ENCODE measurements around the gene PECR.

The PECR gene

GRCh38 chr2:216070195-216070594 is 11.4 kb downstream of the PECR start:
- no peak for TF ChIP-seq ZFX (IDR thresholded peaks at IDR 0.05)
- TF ChIP-seq CTCF (conservative IDR thresholded peaks at IDR 0.05) = no peak
- no peak overlapping the region for H3K27ac ChIP-seq

GRCh38 chr2:216069028-216069427 is 12.6 kb downstream of the PECR start:
- H3K27ac ChIP-seq = no peak overlapping the region
- TF ChIP-seq CTCF (conservative IDR thresholded peaks at IDR 0.05) (no peak), ZFX (IDR thresholded peaks at IDR 0.05) (no peak)

- no peak overlapping the region for H3K27ac ChIP-seq
- TF ChIP-seq ZFX (IDR thresholded peaks at IDR 0.05) (no peak), CTCF (conservative IDR thresholded peaks at IDR 0.05) (no peak)
Measured at GRCh38 chr2:216066230-216066629, 15.4 kb downstream of the PECR start.

GRCh38 chr2:216064665-216065064 is 16.9 kb downstream of the PECR start:
- TF ChIP-seq ZFX (IDR thresholded peaks at IDR 0.05) (no peak), CTCF (conservative IDR thresholded peaks at IDR 0.05) (no peak)
- no peak overlapping the region for H3K27ac ChIP-seq

- H3K27ac ChIP-seq = no peak overlapping the region
- TF ChIP-seq CTCF (conservative IDR thresholded peaks at IDR 0.05) = no peak
- no peak for TF ChIP-seq ZFX (IDR thresholded peaks at IDR 0.05)
Measured at GRCh38 chr2:216064014-216064630, 17.5 kb downstream of the PECR start.

- no peak overlapping the region for H3K27ac ChIP-seq
- TF ChIP-seq ZFX (IDR thresholded peaks at IDR 0.05) (no peak), CTCF (conservative IDR thresholded peaks at IDR 0.05) (peak; percentile 29)
Measured at GRCh38 chr2:216059233-216059834, 22.3 kb downstream of the PECR start.

- no peak overlapping the region for H3K27ac ChIP-seq
- TF ChIP-seq CTCF (conservative IDR thresholded peaks at IDR 0.05) (no peak), ZFX (IDR thresholded peaks at IDR 0.05) (no peak)
Measured at GRCh38 chr2:216057688-216058193, 23.9 kb downstream of the PECR start.

Measured in C4-2B (cell line).